Cardiac septum (tissue), 1 donor: ENCODE results near the gene SPATA4. TPM values are rescaled to one million over a fixed set of nuclear protein-coding genes. Genes with fewer than 3 reads are reported as not detected.

Experiments used
- DNase-seq: peaks from one replicate; pipeline ENCODE4 v3.0.0-alpha.2; 2020; ENCODE audit warnings: low spot score
- intact Hi-C: fragments of 100-400 bp; cut with DNase I; formaldehyde crosslinking; loops from one replicate; pipeline ENCODE4 v1.14.0; 2022
- total RNA-seq: library from RNA; stranded (reverse); fragmentation: NEBNext Ultra II Directional; extraction: Animal tissue kit (Norgen Biotek cat#: 25700); gene quantifications from one replicate; pipeline ENCODE4 v1.2.1, GENCODE V29; 2021
- donor health status: DM: no; HTN: no; CAD: no.

SPATA4 gene
- total RNA-seq, 1 donor from 2014 or later, result 0.22 TPM

DNA sequence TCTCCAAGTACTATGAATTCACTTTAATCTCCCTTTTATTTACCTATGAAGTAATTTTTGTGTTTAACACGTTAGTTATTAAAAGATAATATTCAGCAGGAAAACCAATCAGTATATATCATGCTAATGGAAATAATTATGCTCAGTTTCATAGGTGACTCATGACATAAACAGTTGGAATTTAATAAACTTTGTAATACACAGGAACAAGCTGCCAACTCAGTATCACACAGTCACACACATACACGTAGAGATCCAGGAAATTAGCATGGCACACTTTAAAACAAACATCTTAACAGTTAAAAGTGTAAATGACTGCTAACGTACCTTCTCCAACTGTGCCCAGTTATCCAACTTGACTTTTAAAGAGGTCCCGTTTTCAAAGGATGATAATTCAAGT, 2.3 kb downstream of the SPATA4 start:
- intact Hi-C loops, result no loop called here
- no peak for DNase-seq

DNA sequence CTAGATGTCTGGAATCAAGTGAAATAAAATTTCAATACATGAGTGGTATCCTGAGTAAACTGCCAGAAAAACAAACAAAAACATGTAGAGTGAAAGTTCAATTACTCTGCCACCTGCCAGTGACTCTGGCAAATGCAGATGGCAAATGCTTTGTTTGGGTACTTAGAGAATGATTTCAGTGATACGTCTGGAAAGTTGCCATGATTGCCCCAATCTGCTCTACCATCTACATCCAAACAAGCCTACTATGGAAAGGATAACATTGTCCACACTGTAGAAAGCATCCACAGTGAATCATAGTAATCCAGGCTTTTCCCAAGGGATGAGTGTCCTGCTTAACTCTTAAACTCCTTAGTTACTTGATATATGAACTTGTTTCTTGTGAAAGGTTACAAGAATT, 3.4 kb downstream of the SPATA4 start:
- no peak for DNase-seq
- intact Hi-C loops, result no loop called here

- intact Hi-C loops, result no loop called here
- DNase-seq, result no peak
Observed at GRCh38 chr4:176189891-176190795, 5.2 kb downstream of the SPATA4 start.

DNA sequence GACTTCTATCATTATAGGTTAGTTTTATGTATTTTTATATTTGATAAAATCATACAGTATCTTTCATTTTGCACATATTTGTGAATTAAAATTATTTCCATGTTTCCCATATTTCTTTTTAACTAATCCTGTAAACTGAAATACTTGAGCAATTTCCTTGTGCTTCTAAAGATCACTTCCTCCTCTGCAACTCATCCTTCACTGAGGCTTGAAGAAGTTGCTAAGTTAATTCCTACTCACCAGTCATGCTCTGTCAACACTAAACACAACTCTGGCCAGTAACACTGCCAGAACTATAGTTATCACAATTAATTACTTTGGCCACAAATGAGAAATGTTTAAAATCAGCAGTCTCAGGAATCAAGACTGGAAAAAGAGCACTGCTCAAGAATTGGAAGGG, 6.7 kb downstream of the SPATA4 start:
- no peak for DNase-seq
- intact Hi-C loops, result no loop called here

DNA sequence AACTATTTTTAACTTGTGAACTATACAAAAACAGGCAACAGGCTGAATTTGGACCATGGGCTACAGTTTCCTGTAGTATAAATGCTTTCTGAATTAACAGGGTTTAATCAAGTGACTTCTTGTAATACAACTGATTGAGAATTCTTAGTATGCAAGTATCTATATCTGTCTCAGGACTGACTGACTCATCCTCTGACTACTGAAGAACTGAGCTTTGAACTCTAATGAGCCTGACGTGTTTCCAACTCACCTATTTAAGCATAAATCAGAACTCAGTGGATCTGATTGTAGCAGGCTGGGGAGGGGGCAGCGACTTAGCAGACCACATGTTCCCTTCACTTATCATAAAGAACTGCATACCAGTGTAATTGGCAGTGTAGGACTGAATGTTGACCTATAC, 7.8 kb downstream of the SPATA4 start:
- intact Hi-C loops, result no loop called here

DNA sequence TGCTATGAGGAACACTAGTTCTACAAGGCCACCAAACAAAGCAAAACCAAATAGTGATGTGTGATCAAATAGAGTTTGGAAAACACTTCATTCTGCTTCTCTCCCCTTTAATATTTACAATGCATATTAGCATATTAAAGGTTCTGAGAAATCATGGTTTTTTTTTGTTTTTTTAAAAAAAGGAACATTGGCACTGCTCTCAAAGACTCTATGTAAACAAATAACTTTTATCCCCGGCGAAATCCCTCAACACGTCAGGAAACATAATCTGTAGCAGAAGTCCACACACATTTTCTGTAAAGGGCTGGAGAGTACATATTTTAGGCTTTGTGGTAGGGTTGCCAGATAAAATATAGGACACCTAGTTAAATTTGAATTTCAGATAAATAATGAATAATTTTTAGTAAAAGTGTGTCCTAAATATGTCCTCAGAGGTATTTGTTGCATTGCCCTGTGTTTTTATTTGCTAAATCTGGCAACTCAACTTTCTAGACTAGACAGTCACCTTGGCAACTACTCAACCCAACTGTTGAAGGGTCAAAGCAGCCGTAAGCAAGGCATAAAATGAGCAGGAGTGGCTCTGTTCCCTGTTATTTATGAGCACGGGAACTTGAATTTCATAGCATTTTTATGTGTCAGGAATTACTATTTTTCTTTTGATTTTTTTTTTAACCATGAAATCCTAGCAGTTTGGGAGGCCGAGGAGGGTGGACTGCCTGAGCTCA, 8.6 kb downstream of the SPATA4 start:
- no peak for DNase-seq
- intact Hi-C loops, result no loop called here

More for the DNA sequence above, 7.8 kb downstream of the SPATA4 start:
- no peak for DNase-seq

GRCh38 chr4:176186067-176186466, 9.3 kb downstream of the SPATA4 start:
- intact Hi-C loops, result no loop called here
- DNase-seq, result no peak

DNA sequence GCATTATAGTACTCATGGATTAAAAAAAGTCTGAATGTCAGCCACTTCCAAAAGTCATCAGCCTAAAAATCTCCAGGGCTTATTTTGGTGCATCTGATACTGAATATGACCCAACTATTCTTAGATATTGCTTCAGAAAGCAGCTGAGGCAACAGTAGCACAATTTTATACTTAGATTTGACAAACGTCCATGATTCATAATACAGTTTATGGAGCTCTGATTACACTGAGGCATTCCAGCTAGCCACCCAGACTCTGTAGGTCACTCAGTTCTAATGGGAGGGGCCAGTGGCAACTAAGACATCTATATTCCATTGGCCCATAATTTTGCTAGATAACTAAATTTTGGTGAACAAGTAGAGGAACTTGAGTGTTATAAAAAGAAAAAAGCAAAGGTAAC, 10.3 kb downstream of the SPATA4 start:
- intact Hi-C loops, result no loop called here
- DNase-seq, result no peak

GRCh38 chr4:176163041-176163440, 32.3 kb downstream of the SPATA4 start:
- DNase-seq, result no peak
- intact Hi-C loops, result no loop called here

DNA sequence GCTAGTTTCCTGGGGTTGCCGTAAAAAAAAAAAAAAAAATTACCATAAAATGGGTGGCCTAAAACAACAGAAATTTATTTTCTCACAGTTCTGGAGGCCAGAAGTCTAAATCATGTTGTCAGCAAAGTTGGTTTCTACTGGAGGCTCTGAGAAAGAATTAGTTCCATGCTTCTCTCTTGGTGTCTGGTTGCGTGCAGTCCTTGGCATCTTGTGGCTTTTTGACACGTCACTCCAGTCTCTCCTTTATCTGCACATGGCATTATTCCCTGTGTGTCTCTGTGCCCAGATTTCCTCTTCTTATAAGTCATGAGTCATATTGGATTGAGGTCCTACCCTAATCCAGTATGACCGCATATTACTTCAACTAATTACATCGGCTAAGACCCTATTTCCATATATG, 38.7 kb downstream of the SPATA4 start:
- intact Hi-C loops, result no loop called here
- DNase-seq, result no peak

DNA sequence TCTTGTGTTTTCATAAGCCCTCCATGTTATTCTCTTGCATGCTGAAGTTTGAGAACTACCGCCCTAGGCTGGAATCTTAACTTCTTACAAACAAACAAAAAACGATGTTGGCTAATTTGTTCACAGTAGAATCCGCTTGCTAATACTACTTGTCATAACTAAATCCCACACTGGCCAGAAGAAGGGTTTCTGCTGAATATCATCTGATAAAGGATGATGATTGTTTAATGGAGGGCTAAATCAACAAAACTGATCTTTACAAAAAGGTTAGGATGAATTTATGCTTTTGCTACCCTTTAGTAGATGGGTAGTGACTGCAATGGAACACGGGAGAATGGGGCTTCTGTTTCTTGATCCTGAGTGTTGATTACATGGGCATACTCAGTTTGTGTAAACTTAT, 42.3 kb downstream of the SPATA4 start:
- no peak for DNase-seq
- intact Hi-C loops, result loop anchor here (5.0 kb wide), 1 partner anchor 184 kb away; no protein-coding TSS in a partner anchor

DNA sequence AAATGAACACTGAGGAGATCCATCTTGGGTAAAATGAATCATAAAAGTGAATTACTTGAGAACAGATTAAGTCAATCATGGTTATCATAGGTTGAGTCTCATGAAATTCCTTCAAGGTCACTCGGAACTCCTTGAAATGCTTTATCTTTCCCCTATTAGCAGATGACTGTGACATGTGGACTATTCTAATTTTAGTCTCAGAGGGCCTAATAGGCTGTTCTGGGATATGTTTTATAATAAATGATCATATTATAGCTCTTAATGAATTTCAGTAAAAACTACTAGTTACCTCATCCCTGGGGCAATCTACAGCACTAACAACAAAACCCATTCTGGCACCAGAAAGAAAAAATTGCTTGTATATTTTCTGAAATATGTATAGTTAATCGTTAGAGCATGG, 44.7 kb downstream of the SPATA4 start:
- intact Hi-C loops, result loop anchor here (5.0 kb wide), 1 partner anchor 187 kb away; no protein-coding TSS in a partner anchor
- DNase-seq, result no peak

DNA sequence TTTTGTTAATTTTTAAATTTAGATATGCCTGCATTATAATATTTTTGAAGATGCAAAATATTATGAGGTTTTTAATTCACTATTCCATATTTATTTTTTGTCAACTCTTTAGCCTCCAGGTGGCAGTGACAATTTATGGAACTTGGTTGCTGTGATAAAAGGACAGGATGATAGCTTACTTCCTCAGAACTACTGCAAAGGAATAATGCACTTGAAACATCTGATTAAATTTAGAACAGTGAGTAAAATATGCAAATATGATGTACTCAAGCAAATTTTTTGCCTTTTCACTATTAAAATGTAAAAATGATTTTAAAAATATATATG, 45.1 kb downstream of the SPATA4 start:
- no peak for DNase-seq
- intact Hi-C loops, result loop anchor here (5.0 kb wide), 1 partner anchor 187 kb away; no protein-coding TSS in a partner anchor

DNA sequence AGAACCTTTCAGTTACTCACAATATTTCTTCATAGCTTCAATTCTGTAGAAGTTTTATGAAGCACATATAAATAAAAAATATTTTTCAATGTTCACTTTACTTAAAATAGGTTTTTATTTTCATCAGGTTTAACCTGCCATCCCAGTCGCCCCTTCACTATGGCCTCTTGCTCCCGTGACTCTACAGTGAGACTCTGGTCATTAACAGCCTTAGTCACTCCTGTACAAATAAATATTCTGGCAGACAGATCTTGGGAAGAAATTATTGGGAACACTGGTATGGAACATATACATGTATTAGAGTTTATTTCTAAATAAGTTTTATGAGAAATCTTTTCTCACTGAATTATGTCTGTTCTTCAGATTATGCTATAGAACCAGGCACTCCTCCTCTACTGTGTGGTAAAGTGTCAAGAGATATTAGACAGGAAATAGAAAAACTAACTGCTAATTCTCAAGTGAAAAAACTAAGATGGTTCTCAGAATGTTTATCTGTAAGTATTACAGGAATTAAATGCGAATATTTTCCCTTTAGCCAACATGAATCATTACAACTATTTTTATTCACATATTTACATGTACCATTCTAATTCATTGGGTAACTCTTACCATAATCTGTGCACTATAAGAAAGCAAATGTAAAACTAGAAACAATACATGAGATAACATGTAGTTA, 45.6 kb downstream of the SPATA4 start:
- no peak for DNase-seq
- intact Hi-C loops, result loop anchor here (2.0 to 5.0 kb wide), 2 partner anchors 127 to 187 kb away; no protein-coding TSS in a partner anchor

GRCh38 chr4:176142253-176142652, 53.1 kb downstream of the SPATA4 start:
- intact Hi-C loops, result no loop called here
- DNase-seq, result no peak

- no peak for DNase-seq
- intact Hi-C loops, result no loop called here
Observed at GRCh38 chr4:176139518-176139917, 55.9 kb downstream of the SPATA4 start.

- intact Hi-C loops, result no loop called here
- no peak for DNase-seq
Observed at GRCh38 chr4:176137631-176138030, 57.8 kb downstream of the SPATA4 start.

DNA sequence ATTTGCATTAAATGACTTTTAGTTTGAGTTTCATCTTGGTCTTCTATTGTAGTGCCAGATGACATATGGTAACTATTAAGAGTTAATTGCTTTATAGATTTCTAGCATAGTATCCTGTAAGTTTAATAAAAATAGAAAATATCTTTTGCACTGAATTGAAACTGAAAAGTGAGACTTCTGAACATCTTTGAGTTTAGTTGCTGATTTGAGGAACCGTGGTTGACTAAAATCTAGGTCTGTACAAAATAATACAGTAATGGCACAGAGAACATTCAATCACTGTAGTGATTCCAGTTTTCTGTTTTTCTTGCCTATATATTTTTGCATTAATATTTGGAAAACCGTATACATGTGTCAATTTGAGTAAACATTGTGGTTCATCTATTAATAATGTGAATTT, 60.7 kb downstream of the SPATA4 start:
- intact Hi-C loops, result no loop called here
- DNase-seq, result no peak
